Fibroblast of lung (primary cell): ENCODE measurements around the gene RMRP.

Source experiments
- CTCF ChIP-seq, 2 donors: IDR thresholded peaks in 1 of 2; conservative IDR thresholded peaks in 1 of 2; 1 replicate in 1 of 2; 2 replicates in 1 of 2; pipeline ENCODE4 v1.5.1; 2011 to 2012; ENCODE audit warnings: low read length in 2 of 2, control low read depth in 1 of 2, inconsistent platforms in 1 of 2, low read depth in 1 of 2, mild to moderate bottlenecking in 1 of 2
- EZH2 ChIP-seq: IDR thresholded peaks from 2 replicates; pipeline ENCODE4 v1.5.1; 2012; ENCODE audit warnings: low read length, control low read depth, mild to moderate bottlenecking; ENCODE audit errors: missing control alignments

- TF ChIP-seq CTCF (conservative IDR thresholded peaks at IDR 0.05 in 1 of 2, IDR thresholded peaks at IDR 0.05 in 1 of 2; ENCODE audit: low read depth in 1 of 2, low read length in 2 of 2) (no peak), EZH2 (no peak)
Measured at GRCh38 chr9:35636135-35636876, 21.5 kb downstream of the RMRP start.
